ENCODE measurements around the gene NRIP2. TPM values are rescaled to one million over a fixed set of nuclear protein-coding genes. Genes with fewer than 3 reads are reported as not detected.

NRIP2 gene
- total RNA-seq, 2 donors from 2014 or later = 4.9 to 8.1 TPM

GRCh38 chr12:2858944-2859421, 24.1 kb upstream of the NRIP2 start:
- ATAC-seq (ENCODE audit: insufficient number of reproducible peaks, low FRiP score, low read depth) = no peak
- Histone ChIP-seq H3K4me1 (ENCODE audit: control insufficient read depth in 1 of 2, low read depth in 2 of 2) (no peaks in the 10 kb centered on the region), H3K27ac (no peak overlapping the region), H3K9me3 (no peaks in the 10 kb centered on the region), H3K4me3 (no peak overlapping the region), H3K27me3 (replicated peaks; ENCODE audit: insufficient read depth) (no peaks in the 10 kb centered on the region), H3K36me3 (no peaks in the 10 kb centered on the region)
- TF ChIP-seq CTCF (IDR thresholded peaks at IDR 0.05) = no peak
- DNase-seq (ENCODE audit: low spot score) = no peak

- Histone ChIP-seq H3K27me3 (replicated peaks; ENCODE audit: insufficient read depth) (no peaks in the 10 kb centered on the region), H3K27ac (no peak overlapping the region), H3K36me3 (no peaks in the 10 kb centered on the region), H3K9me3 (no peaks in the 10 kb centered on the region), H3K4me3 (no peak overlapping the region), H3K4me1 (ENCODE audit: control insufficient read depth in 1 of 2, low read depth in 2 of 2) (no peaks in the 10 kb centered on the region)
- ATAC-seq (ENCODE audit: insufficient number of reproducible peaks, low FRiP score, low read depth) (no peak), DNase-seq (ENCODE audit: low spot score) (no peak)
- TF ChIP-seq CTCF (IDR thresholded peaks at IDR 0.05) = no peak
Observed at GRCh38 chr12:2858334-2858733, 23.5 kb upstream of the NRIP2 start.

- Histone ChIP-seq H3K36me3 (no peaks in the 10 kb centered on the region), H3K4me1 (ENCODE audit: control insufficient read depth in 1 of 2, low read depth in 2 of 2) (no peaks in the 10 kb centered on the region), H3K27ac (no peak overlapping the region), H3K27me3 (replicated peaks; ENCODE audit: insufficient read depth) (no peaks in the 10 kb centered on the region), H3K9me3 (no peaks in the 10 kb centered on the region), H3K4me3 (no peak overlapping the region)
- ATAC-seq (ENCODE audit: insufficient number of reproducible peaks, low FRiP score, low read depth) (no peak), DNase-seq (ENCODE audit: low spot score) (no peak)
- TF ChIP-seq CTCF (IDR thresholded peaks at IDR 0.05) = no peak
Observed at GRCh38 chr12:2857576-2857975, 22.7 kb upstream of the NRIP2 start.

GRCh38 chr12:2857021-2857431, 22.2 kb upstream of the NRIP2 start, which contains the start of gene TEX52:
Gene TEX52 (minus strand): TSS chr12:2857039. CDS start chr12:2857026, 13 bp downstream.
- Histone ChIP-seq H3K36me3 (no peaks in the 10 kb centered on the region), H3K27ac (no peak within 1 kb of the TSS), H3K4me1 (ENCODE audit: control insufficient read depth in 1 of 2, low read depth in 2 of 2) (no peaks in the 10 kb centered on the region), H3K4me3 (no peak within 1 kb of the TSS), H3K9me3 (no peaks in the 10 kb centered on the region), H3K27me3 (replicated peaks; ENCODE audit: insufficient read depth) (no peaks in the 10 kb centered on the region)
- DNase-seq (ENCODE audit: low spot score) = no peak
- no peak for TF ChIP-seq CTCF (IDR thresholded peaks at IDR 0.05)
- ATAC-seq (ENCODE audit: insufficient number of reproducible peaks, low FRiP score, low read depth) = no peak

GRCh38 chr12:2856051-2856450, 21.2 kb upstream of the NRIP2 start:
- Histone ChIP-seq H3K27ac (no peak overlapping the region), H3K9me3 (no peaks in the 10 kb centered on the region), H3K4me3 (no peak overlapping the region), H3K4me1 (ENCODE audit: control insufficient read depth in 1 of 2, low read depth in 2 of 2) (no peaks in the 10 kb centered on the region), H3K36me3 (no peaks in the 10 kb centered on the region), H3K27me3 (replicated peaks; ENCODE audit: insufficient read depth) (no peaks in the 10 kb centered on the region)
- DNase-seq (ENCODE audit: low spot score) (no peak), ATAC-seq (ENCODE audit: insufficient number of reproducible peaks, low FRiP score, low read depth) (no peak)
- no peak for TF ChIP-seq CTCF (IDR thresholded peaks at IDR 0.05)

All from thoracic aorta (tissue), 2 donors.